HUES6 (cell line): ENCODE data around the gene CDKN1B.

Experiments used
- H3K27ac ChIP-seq: 2 replicates; pipeline ENCODE4 v1.7.0; 2013; ENCODE audit warnings: low read depth, mild to moderate bottlenecking, low read length, inconsistent platforms
- H3K27me3 ChIP-seq: 2 replicates; pipeline ENCODE4 v1.6.1; 2013; ENCODE audit warnings: low read length; ENCODE audit not compliant: control insufficient read depth, insufficient read depth
- H3K36me3 ChIP-seq: 2 replicates; pipeline ENCODE4 v1.6.1; 2013; ENCODE audit warnings: low read length; ENCODE audit not compliant: control insufficient read depth, insufficient read depth
- H3K4me1 ChIP-seq: 2 replicates; pipeline ENCODE4 v1.6.1; 2013; ENCODE audit warnings: low read length; ENCODE audit not compliant: control insufficient read depth, insufficient read depth
- H3K4me3 ChIP-seq: 2 replicates; pipeline ENCODE4 v1.5.1; 2013; ENCODE audit warnings: low read depth, low read length
- H3K9ac ChIP-seq: one replicate; pipeline ENCODE4 v1.6.1; 2013; ENCODE audit warnings: mild to moderate bottlenecking, low read length
- H3K9me3 ChIP-seq: 2 replicates; pipeline ENCODE4 v1.6.1; 2013; ENCODE audit warnings: low read depth, low read length; ENCODE audit not compliant: control insufficient read depth, insufficient read depth

Gene CDKN1B

DNA sequence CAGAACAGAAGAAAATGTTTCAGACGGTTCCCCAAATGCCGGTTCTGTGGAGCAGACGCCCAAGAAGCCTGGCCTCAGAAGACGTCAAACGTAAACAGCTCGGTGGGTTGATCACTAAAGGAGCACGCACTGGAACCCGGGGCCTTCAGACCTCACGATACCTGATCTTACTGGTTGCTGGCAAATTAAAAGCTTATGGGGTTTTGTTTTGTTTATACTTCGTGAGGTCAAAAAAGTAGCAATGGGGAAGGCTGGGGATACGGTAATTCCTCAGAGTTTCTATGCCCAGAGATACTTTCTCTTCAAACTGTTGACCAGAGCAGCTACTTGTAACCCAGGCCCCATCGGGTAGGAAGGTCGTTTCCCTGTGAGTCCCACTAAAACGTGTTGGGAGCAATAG, 1.7 kb downstream of the CDKN1B start:
- H3K27me3 ChIP-seq = peaks cover 27% of the 10 kb centered on the region

GRCh38 chr12:12719496-12719895, 2.3 kb downstream of the CDKN1B start:
- Histone ChIP-seq H3K27ac (no peak overlapping the region), H3K9me3 (no peaks in the 10 kb centered on the region), H3K9ac (no peak overlapping the region), H3K4me3 (peak overlapping the region; percentile 94), H3K36me3 (peaks cover 28% of the 10 kb centered on the region), H3K27me3 (peaks cover 27% of the 10 kb centered on the region), H3K4me1 (peaks cover 43% of the 10 kb centered on the region)

More for the DNA sequence above, 1.7 kb downstream of the CDKN1B start:
- H3K36me3 ChIP-seq = peaks cover 28% of the 10 kb centered on the region
- peak overlapping the region; percentile 13 for H3K9ac ChIP-seq
- H3K4me1 ChIP-seq = peaks cover 49% of the 10 kb centered on the region
- peak overlapping the region; percentile 94 for H3K4me3 ChIP-seq
- no peak overlapping the region for H3K27ac ChIP-seq
- H3K9me3 ChIP-seq = no peaks in the 10 kb centered on the region

DNA sequence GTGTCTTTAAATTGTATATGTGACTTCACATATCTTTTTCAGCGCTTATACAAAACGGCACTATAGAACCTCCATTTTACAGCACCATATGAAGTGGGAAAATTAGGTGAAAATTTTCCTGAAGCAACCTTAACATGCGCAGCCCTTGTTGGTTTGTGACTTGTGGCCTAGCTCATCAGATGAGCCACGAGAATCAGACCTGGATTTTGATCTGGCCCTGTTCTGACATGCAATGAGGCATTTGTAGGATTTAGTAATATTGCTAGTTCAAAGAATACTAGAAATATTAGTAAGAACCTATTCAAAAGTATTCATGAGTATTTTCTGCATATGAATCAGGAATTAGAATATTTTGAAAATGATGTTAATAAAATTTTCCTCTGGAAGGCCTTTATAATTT, 2.9 kb downstream of the CDKN1B start:
- no peak overlapping the region for H3K4me3 ChIP-seq
- H3K9me3 ChIP-seq = no peaks in the 10 kb centered on the region
- H3K27ac ChIP-seq = no peak overlapping the region
- peaks cover 28% of the 10 kb centered on the region for H3K36me3 ChIP-seq
- peaks cover 27% of the 10 kb centered on the region for H3K27me3 ChIP-seq
- H3K9ac ChIP-seq = no peak overlapping the region
- H3K4me1 ChIP-seq = peaks cover 38% of the 10 kb centered on the region

GRCh38 chr12:12720672-12721161, 3.5 kb downstream of the CDKN1B start:
- H3K9ac ChIP-seq = no peak overlapping the region
- H3K9me3 ChIP-seq = no peaks in the 10 kb centered on the region
- no peak overlapping the region for H3K4me3 ChIP-seq
- H3K27ac ChIP-seq = no peak overlapping the region
- peaks cover 31% of the 10 kb centered on the region for H3K4me1 ChIP-seq
- H3K27me3 ChIP-seq = peaks cover 25% of the 10 kb centered on the region
- peaks cover 28% of the 10 kb centered on the region for H3K36me3 ChIP-seq

- H3K9me3 ChIP-seq = no peaks in the 10 kb centered on the region
- no peak overlapping the region for H3K4me3 ChIP-seq
- no peak overlapping the region for H3K27ac ChIP-seq
- H3K4me1 ChIP-seq = peaks cover 26% of the 10 kb centered on the region
- H3K36me3 ChIP-seq = peaks cover 28% of the 10 kb centered on the region
- peaks cover 19% of the 10 kb centered on the region for H3K27me3 ChIP-seq
- H3K9ac ChIP-seq = no peak overlapping the region
These were observed 4.1 kb downstream of the CDKN1B start for GRCh38 chr12:12721176-12721751.

DNA sequence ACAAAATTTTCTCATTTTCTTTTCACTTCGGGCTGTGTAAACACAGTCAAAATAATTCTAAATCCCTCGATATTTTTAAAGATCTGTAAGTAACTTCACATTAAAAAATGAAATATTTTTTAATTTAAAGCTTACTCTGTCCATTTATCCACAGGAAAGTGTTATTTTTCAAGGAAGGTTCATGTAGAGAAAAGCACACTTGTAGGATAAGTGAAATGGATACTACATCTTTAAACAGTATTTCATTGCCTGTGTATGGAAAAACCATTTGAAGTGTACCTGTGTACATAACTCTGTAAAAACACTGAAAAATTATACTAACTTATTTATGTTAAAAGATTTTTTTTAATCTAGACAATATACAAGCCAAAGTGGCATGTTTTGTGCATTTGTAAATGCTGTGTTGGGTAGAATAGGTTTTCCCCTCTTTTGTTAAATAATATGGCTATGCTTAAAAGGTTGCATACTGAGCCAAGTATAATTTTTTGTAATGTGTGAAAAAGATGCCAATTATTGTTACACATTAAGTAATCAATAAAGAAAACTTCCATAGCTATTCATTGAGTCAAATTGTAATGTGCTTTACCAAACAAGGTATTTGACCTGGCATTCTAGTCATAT, 4.8 kb downstream of the CDKN1B start:
- Histone ChIP-seq H3K27ac (no peak overlapping the region), H3K36me3 (peaks cover 28% of the 10 kb centered on the region), H3K4me1 (peaks cover 28% of the 10 kb centered on the region), H3K4me3 (no peak overlapping the region), H3K9me3 (no peaks in the 10 kb centered on the region), H3K9ac (no peak overlapping the region), H3K27me3 (peaks cover 19% of the 10 kb centered on the region)

GRCh38 chr12:12722435-12723148, 5.4 kb downstream of the CDKN1B start:
- Histone ChIP-seq H3K36me3 (peaks cover 28% of the 10 kb centered on the region), H3K9ac (no peak overlapping the region), H3K4me1 (peaks cover 29% of the 10 kb centered on the region), H3K4me3 (peak overlapping the region; percentile 98; the same call in 1 of the 2 replicates), H3K27ac (no peak overlapping the region), H3K9me3 (no peaks in the 10 kb centered on the region), H3K27me3 (peaks cover 19% of the 10 kb centered on the region)

DNA sequence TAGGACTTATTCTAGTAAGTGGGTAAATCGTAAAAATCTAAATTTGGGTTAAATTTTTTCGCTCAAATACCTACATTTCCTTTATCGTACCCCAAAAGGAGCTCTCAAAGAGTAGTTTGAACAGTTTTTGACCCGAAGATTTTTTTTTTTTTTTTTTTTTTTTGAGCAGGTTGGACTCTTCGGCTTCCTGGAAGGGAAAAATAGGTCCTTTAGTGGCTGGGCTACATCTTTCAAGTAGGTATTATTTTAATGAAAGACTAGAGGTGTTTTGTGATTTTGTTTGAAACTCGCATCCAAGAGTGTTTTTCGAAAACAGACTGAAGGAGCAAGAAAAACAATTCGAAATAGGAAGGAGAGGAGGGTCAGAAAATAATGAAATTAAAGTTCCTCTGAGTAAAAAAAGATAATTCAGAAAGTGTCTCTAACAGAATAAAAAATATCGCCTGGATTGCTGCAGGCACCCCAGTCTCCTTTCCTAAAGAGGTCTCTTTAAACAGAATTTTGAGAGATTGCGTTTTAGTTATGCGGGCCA, 6.0 kb downstream of the CDKN1B start:
- Histone ChIP-seq H3K27me3 (peaks cover 19% of the 10 kb centered on the region), H3K9me3 (no peaks in the 10 kb centered on the region), H3K9ac (peak overlapping the region; percentile 92), H3K36me3 (peaks cover 28% of the 10 kb centered on the region), H3K27ac (no peak overlapping the region), H3K4me3 (peak overlapping the region; percentile 98), H3K4me1 (peaks cover 29% of the 10 kb centered on the region)

DNA sequence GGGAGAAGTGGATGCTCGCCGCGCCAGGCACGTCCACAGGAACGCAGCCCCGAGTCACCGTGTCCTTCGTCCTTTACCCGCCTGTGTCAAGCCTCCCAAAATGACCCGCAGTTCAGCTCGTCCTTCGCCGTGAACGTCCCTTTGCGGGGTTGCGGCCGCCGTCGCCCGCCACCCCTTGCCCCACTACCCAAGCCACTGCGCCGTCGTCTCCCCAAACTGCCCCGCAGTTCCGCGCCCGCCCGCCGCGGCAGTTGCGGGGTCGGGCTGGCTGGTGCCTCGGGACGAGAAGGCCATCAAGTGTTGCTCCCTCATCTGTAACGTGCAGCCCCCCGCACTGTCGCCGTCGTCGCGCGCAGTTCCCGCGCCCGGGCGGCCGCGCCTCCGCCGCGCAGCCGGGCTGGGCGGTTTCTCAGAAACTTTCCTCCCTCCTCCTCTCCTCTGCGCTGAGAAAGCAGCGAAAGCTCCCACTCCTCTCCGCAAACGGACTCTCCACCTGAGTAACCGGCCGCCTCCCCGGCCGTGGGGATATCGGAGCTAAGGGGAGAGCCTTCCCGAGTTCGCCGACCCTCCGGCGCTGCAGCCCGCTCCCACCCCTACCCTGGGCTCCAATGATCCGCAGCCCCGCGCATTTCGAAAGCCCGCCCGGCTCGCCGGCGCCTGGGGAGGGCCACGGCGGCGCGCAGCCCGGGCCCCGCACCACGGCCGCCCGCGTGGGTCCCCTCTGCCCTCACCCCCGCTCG, 6.7 kb downstream of the CDKN1B start:
- Histone ChIP-seq H3K27me3 (peaks cover 19% of the 10 kb centered on the region), H3K9ac (peak overlapping the region; percentile 92), H3K4me3 (peak overlapping the region; percentile 98), H3K36me3 (peaks cover 28% of the 10 kb centered on the region), H3K27ac (peak overlapping the region; percentile 95; the same call in 1 of the 2 replicates), H3K9me3 (no peaks in the 10 kb centered on the region), H3K4me1 (peaks cover 26% of the 10 kb centered on the region)

- H3K36me3 ChIP-seq = peaks cover 21% of the 10 kb centered on the region
- H3K27ac ChIP-seq = peak overlapping the region; percentile 95
- peak overlapping the region; percentile 92 for H3K9ac ChIP-seq
- H3K4me3 ChIP-seq = peak overlapping the region; percentile 98
- H3K9me3 ChIP-seq = no peaks in the 10 kb centered on the region
- H3K27me3 ChIP-seq = peaks cover 19% of the 10 kb centered on the region
- H3K4me1 ChIP-seq = peaks cover 18% of the 10 kb centered on the region
These were observed 7.4 kb downstream of the CDKN1B start for GRCh38 chr12:12724421-12725085.
